Measurements from ENCODE around the gene SPCS2.
A peak's percentile ranks its signal among the peaks of the same experiment; 100 is the strongest.
"Not testable (repeated sequence)": the region's sequence is repeated elsewhere in the genome, so short reads cannot be mapped to it uniquely, and the experiment has no call there.

Gene SPCS2

DNA sequence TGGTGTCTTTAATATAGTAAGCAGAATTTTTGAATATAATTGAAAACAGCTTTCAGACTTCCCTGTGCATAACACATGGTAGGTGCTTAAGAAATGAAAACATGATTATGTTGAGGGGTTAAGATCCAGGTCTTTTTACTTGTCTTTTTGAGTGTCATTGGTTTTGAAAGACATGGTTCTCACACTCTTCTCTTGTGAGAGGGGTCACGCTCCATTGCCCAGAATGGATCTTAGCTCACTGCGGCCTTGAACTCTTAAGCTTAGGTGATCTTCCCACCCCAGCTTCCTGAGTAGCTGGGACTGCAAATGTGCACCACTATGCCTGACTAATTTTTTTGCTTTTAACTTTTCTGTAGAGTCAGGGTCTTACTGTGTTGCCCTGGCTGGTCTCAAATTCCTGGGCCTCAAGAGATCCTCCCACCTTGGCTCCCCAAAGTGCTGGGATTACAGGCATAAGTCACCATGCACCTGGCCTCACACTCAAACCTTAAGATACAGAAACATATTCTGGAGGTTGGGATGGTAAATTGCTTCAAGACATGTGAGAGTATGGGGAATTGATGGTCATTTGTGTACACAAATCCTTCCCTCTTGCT is 1.4 kb downstream of the SPCS2 start:
- DNase-seq: no peak

DNA sequence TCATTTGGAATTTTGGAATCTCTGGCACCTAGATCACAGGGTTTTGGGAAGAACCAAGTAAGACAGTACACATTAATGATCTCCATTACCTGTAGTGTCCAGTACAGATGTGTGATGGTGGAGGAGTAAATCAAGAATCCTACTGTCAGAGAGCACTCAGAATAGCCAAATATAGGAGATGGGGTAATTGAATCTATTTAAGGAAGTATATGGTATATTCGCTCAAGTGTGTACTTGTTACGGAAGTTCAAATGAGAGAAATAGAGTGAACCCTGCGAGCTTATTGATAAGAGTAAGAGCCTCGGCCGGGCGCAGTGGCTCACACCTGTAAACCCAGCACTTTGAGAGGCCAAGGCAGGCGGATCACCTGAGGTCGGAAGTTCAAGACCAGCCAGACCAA is 2.2 kb downstream of the SPCS2 start:
- DNase-seq: no peak

GRCh38 chr11:74952752-74953151 is 3.7 kb downstream of the SPCS2 start:
- DNase-seq: no peak

- no peak for DNase-seq
These were observed 4.4 kb downstream of the SPCS2 start for GRCh38 chr11:74953451-74953850.

DNA sequence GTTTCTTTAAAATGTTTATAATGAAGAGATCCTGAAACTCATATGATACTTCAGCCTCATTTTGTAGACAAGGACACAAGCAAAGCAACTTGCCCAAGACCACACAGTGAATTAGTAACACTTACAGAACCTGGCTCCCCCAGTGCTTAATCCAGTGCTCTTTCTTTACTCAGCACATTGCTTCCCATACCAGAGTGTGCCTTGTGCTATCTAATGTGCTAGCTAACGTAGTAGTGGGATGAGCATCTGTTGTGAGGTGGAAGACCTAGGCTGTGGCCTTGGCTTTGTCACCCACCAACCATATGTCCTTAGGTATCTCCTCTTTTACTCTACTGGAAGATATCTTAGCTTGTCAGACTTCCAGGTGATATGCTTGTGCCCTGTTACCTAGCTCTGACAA is 5.1 kb downstream of the SPCS2 start:
- DNase-seq: no peak

DNA sequence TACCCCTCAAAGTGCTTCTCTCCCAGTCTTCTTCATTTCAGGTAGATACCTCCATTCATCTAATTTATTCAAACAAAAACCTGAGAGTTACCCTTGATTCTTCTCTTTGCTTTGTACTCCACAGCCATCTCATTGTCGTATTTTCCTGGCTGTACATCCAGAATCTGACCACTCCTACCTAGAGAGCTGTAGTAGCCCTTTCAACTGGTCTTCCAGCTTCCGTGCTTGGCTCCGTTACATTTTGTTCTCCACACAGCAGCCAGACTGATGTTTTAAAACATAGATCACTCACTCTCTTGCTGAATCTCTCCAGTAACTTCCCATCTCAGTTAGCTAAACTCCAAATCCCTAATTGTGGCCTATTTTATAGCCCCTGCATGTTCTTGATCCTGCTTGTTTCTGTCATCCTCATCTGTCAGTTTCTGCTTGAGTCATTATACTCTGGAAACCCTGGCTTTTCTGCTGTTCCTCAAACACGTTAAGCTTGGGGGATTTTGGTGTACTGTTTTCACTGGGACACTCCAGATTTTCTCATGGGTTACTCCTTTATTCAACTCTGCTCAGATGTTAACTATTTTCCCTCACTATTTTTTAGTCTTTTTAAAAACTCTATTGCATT is 7.4 kb downstream of the SPCS2 start:
- no peak for DNase-seq

DNA sequence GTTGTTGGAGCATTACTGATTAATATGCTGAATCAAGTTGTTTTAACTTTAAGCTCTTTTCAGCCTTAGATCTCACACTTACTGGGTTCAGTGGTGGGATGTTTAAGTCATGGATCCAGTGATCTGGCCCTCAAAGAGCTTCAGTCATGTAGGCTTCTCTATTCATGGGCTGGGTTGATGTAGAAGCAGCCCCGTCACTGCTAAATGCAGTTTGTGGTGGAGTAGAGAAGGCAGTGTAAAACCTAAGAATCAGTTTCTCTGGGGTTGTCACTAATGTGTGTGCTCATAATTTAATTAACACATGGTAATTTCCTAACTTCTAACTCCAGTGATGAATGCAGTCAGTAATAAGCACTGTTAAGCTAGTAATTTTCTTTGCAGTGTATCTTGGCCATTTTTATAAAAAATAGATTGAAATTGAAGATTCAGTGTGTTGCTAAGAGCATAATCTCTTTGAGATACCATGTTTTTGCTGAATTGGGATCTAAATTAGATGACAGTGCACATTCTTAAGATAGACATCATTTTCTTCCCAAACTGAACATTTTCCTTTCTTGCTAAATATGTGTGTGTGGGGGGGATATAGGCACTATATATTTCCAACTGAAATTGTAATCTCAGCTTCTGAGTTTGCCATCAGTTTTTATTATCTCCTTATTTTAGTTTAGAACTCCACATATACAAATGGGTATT is 9.0 kb downstream of the SPCS2 start:
- no peak for DNase-seq

DNA sequence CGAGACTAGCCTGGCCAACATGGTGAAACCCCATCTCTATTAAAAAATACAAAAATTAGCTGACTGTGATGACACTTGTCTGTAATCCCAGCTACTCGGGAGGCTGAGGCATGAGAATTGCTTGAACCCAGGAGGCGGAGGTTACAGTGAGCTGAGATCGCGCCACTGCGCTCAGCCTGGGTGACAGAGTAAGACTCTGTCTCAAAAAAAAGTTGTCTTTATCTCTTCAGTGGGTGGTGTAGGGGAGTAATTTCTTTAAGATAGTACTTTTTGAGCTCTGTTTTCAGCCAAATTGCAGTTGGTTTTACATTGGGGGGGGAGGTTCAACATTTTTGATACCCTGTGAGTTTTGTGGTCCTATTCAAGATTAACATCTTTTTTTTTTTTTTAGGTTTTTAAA is 11.1 kb downstream of the SPCS2 start:
- not testable (repeated sequence) for DNase-seq

DNA sequence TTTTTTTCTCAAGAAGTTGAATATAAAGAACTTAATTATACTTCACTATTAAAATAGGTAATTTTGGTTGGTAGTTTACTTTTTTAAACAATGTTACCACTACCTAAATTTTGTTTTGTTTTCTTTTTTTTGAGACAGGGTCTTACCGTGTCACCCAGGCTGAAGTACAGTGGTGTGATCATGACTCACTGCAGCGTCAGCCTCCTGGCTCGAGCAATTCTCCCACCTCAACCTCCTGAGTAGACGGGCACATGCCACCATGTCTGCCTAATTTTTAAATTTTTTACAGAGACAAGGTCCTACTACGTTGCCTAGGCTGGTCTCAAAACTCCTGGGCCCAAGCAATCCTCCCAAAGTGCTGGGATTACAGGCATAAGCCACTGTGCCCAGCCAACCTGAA is 17.6 kb downstream of the SPCS2 start:
- DNase-seq: no peak

DNA sequence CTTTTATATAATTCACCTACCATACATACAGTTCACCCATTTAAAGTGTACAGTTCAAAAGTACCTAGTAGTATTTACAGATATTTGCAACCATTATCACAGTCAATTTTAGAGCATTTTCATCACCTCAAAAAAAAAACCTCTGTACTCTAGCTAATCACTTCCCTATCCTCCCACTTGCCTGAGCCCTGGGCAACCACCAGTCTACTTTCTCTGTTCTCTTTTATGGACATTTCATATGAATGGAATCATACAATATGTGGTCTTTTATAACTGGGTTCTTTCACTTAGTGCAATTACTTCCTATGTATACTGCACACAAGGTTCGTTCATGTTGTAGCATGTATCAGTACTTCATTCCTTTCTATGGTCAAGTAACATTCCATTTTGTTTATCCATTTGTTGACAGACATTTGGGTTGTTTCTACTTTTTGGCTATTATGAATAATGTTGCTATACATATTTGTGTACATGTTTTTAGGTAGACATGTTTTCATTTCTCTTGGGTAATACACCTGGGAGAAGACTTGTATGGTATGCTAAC is 21.9 kb downstream of the SPCS2 start:
- no peak for DNase-seq

DNA sequence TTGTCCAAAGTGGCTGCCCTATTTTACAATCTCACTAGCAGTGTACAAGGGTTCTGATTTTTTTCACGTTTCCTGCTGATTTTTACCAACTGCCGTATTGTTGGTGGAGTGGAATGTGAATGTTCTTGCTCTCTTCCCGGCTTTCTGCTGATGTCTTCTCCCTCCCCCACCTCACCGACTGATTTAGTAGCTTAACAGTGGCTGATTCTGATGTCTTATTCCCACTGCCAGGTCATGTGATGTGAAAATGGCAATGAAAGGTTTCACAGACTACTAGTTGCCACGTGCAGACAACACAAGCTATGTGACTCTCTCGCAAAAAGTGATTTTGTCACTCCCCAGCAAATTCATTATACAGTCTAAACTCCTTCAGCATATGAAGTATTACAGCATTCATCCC is 22.4 kb downstream of the SPCS2 start:
- no peak for DNase-seq

DNA sequence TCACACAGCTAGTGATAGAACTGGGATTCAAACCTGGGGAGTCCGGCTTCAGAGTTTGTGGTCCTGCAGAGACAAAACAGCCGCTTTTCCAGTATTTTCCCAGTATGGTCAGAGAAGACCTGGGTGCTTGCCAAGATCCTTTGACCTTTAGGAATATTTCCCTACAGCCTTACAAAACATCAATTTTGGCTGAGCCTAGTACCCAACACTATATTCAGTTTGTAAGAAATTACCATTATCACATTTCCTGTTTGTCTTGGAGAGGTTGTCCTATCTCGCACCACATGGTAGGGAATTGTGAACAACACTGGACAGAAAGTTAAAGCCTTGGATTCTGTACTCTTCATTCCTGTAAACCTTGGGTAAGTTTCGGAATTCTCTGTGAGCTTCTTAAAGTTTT is 29.0 kb downstream of the SPCS2 start:
- no peak for DNase-seq

DNA sequence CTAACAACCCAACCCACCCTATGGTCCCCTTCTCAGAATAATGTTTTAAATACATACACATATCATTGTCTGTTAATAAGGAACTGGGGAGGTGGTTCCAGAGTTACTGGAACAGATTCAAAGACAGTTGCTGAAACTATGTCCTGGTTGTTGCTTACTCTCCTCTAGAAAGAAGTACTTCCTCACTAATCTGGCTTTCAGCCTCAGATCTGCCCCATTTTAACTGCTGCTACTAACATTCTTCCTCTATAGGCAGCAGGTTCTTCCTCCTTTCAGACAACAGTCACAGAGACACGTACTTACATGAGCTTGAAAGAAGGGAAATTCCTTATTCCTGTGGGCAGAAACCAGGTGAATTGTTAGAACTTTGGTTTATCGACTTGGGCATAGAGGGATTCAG is 31.6 kb downstream of the SPCS2 start:
- DNase-seq: no peak

DNA sequence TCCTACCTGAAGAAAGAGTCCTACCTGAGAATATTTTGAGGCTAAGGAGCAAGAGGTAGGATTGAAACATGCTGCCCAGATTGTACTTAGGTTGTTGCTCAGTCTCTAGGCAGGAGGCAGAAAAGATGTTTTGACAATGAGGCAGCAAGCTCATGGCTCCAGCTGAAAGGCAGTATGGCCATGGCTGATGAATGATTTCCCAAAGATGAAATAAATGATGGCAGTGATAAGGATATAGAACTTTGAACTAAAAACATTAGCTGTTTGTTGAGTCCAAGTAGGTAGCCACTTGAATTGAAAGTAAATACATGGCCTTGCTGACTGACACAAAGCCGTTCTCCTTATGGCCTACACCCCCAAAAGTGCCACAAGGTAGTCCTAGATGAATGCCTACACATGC is 32.8 kb downstream of the SPCS2 start:
- no peak for DNase-seq

DNA sequence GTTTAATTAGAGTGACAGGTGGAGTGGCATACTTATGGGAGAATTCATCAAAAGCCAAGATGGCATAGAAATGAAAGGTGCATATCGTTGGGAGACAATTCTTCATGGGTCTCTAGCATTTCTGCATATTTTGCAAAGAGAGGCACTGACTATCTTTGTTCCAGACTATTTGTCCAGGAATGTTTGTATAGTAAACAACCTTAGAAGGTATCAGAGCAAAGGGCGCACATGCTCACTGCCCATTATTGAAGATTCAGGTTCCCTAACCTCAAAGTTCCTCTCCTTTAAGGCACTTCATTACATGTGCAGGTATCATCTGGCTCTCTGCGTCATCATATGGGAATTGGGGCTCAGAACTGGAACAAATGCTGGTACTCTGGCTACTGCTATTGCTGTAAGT is 35.0 kb downstream of the SPCS2 start:
- DNase-seq: no peak

- no peak for DNase-seq
These were observed 35.7 kb downstream of the SPCS2 start for GRCh38 chr11:74984730-74985129.

DNA sequence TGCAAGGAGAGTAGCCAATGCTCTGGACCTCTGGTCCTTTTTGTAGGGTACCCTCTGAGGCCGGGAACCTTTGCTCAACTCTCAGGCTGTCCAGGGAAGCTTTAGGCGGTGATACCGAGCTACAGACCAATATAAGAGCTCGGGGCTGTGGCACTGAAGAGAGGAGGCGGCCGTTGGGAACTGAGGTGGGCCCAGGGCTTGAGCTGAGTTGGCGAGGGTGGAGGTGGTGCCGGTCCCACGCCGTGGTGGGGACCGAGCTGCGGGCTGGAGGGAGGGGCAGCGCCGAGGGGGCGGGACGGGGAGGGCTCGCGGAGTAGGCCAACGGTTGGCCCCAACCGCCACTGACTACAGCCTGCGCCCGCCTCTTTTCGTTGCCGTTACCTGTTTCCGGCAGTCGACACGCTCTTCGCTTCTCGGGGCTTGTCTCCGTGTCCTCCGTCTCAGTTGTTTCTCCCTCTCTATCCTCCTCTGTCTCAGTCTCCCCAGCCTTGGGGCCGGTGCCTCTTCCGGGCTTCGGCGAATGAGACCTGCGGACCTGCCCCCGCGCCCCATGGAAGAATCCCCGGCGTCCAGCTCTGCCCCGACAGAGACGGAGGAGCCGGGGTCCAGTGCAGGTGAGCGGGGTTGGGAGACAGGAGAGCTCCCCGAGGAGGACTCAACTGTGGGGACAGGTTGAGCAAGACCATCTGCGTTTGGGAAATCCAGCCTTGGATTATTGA is 39.6 kb downstream of the SPCS2 start, which contains the start of gene NEU3:
Gene NEU3 (plus strand): TSS at position 393 of the 719 bp plus-strand sequence. CDS start 128 bp downstream, at position 521.
- peak; percentile 60 to 81 for DNase-seq

DNA sequence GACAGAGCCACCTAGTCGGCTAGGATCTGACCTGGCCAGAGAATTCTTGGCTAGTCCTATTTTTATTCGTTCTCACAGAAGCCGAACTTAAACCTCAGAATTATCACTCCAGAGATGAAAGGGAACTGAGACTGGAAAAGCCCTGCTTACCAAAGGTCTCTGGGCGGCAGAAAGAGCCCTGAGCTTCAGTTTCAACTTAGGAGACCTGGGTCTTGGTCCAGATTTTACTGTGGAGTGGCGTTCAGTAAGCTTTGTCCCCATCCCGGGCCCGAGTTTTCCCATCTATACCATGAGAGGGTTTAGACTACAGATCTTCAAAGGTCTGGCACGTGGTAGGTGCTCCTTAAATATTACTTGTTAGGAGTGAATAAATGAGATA is 40.2 kb downstream of the SPCS2 start:
- peak in 1 of 2 experiments; percentile 23 for DNase-seq

DNA sequence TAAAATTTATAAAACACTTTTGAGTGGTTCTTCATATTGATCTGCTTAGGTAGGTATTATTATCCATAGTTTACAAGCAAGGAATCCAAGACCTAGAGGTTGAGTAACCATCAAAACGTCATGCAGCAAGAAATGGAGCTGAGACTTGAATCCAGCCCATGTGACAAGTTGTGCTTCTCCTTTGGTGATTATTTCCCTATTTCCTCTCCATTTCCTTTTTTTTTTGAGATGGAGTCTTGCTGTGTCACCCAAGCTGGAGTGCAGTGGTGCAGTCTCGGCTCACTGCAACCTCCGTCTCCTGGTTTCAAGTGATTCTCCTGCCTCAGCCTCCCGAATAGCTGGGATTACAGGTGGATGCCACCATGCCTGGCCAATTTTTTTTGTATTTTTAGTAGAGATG is 41.1 kb downstream of the SPCS2 start:
- not testable (repeated sequence) for DNase-seq

DNA sequence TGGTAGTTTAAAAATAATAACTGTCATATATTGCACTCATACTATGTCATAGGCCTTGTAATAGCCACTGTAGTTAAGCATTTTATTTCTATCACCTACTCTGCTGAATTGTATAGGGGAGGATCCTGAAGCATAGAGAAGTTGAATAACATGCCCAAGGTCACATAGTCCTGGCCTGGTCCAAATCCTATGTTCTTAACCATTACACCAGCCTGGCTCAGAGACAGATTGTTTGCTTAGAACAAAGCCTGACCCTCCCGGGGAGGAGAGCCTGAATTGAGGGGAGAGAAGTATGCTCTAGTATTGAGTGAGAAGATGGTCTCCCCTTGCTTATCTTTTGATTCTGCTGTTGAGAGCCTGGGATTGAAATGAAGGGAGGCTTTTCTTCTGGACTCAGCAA is 41.9 kb downstream of the SPCS2 start:
- no peak for DNase-seq

GRCh38 chr11:74992852-74993251 is 43.8 kb downstream of the SPCS2 start:
- DNase-seq: no peak

- DNase-seq: no peak
These were observed 51.9 kb downstream of the SPCS2 start for GRCh38 chr11:75000975-75001354.

GRCh38 chr11:75001686-75002085 is 52.6 kb downstream of the SPCS2 start:
- no peak for DNase-seq

DNA sequence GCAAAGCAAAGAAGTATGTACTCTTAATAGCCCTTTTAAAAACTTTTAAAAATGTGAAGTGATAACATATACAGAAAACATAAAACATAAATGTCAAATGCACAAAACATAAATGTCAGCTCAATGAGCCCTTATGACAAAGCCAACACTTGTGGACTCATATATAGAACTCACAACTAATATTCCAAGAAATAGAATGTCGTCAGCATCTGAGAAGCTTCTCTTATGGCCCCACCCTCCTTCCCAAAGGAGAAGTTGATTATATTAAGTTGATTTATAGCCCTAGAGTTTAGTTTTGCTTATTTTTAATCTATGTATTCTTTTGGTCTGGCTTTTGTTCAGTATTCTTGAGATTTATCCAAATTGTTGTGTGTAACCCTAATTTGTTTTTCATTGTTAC is 53.5 kb downstream of the SPCS2 start:
- no peak for DNase-seq
